ENCODE results near the gene TBX4. TPM values are rescaled to one million over a fixed set of nuclear protein-coding genes. Genes with fewer than 3 reads are reported as not detected.
A peak's percentile ranks its signal among the peaks of the same experiment; 100 is the strongest.

Gene TBX4
- total RNA-seq, 3 donors from 2014 or later = not detected

- peak; percentile 64 for ATAC-seq
- Histone ChIP-seq H3K4me3 (no peak overlapping the region), H3K36me3 (ENCODE audit: low read depth) (no peaks in the 10 kb centered on the region), H3K4me1 (ENCODE audit: low read depth) (peaks cover 17% of the 10 kb centered on the region), H3K9me3 (no peaks in the 10 kb centered on the region)
- intact Hi-C loops (cut with DNase I, micrococcal nuclease) = loop anchor here (10.0 kb wide), 3 partner anchors 128 to 418 kb away; no protein-coding TSS in a partner anchor
- peak; percentile 94 for TF ChIP-seq CTCF (IDR thresholded peaks at IDR 0.05)
- DNase-seq = peak; percentile 81 to 83 (median 81)
Measured at GRCh38 chr17:61416540-61417363, 35.5 kb upstream of the TBX4 start.

GRCh38 chr17:61418449-61418848 lies 33.8 kb upstream of the TBX4 start:
- peaks cover 6% of the 10 kb centered on the region for H3K4me1 ChIP-seq (ENCODE audit: low read depth)
- H3K36me3 ChIP-seq (ENCODE audit: low read depth) = no peaks in the 10 kb centered on the region
- H3K4me3 ChIP-seq = no peak overlapping the region
- ATAC-seq (no peak), DNase-seq (no peak)
- no peak for TF ChIP-seq CTCF (IDR thresholded peaks at IDR 0.05)
- intact Hi-C loops (cut with DNase I, micrococcal nuclease) = loop anchor here (10.0 kb wide), 3 partner anchors 126 to 416 kb away; no protein-coding TSS in a partner anchor
- no peaks in the 10 kb centered on the region for H3K9me3 ChIP-seq

GRCh38 chr17:61419496-61420046 lies 32.7 kb upstream of the TBX4 start:
- TF ChIP-seq CTCF (IDR thresholded peaks at IDR 0.05) = no peak
- Histone ChIP-seq H3K4me3 (no peak overlapping the region), H3K9me3 (no peaks in the 10 kb centered on the region), H3K36me3 (ENCODE audit: low read depth) (no peaks in the 10 kb centered on the region), H3K4me1 (ENCODE audit: low read depth) (peaks cover 6% of the 10 kb centered on the region)
- intact Hi-C loops (cut with DNase I, micrococcal nuclease) = loop anchor here (10.0 kb wide), 3 partner anchors 125 to 415 kb away; no protein-coding TSS in a partner anchor
- no peak for DNase-seq
- ATAC-seq = no peak

- intact Hi-C loops (cut with DNase I, micrococcal nuclease) = no loop called here
- DNase-seq = no peak
Measured at GRCh38 chr17:61420052-61420451, 32.2 kb upstream of the TBX4 start.

More at GRCh38 chr17:61420052-61420451, 32.2 kb upstream of the TBX4 start:
- H3K36me3 ChIP-seq (ENCODE audit: low read depth) = no peaks in the 10 kb centered on the region
- H3K4me3 ChIP-seq = no peak overlapping the region
- no peak for TF ChIP-seq CTCF (IDR thresholded peaks at IDR 0.05)
- no peak for ATAC-seq
- H3K4me1 ChIP-seq (ENCODE audit: low read depth) = peaks cover 6% of the 10 kb centered on the region
- H3K9me3 ChIP-seq = no peaks in the 10 kb centered on the region
